ENCODE results near the gene SPTAN1.
"Not testable (repeated sequence)": the region's sequence is repeated elsewhere in the genome, so short reads cannot be mapped to it uniquely, and the experiment has no call there.

SPTAN1 gene

GRCh38 chr9:128553728-128554127, 1.3 kb downstream of the SPTAN1 start:
- DNase-seq (ENCODE audit: low read depth): no peak

GRCh38 chr9:128554155-128554862, 1.9 kb downstream of the SPTAN1 start:
- DNase-seq (ENCODE audit: low read depth): no peak

GRCh38 chr9:128555180-128555721, 2.9 kb downstream of the SPTAN1 start:
- no peak for DNase-seq (ENCODE audit: low read depth)

- no peak for DNase-seq (ENCODE audit: low read depth)
These were observed 3.9 kb downstream of the SPTAN1 start for GRCh38 chr9:128556276-128556675.

GRCh38 chr9:128556926-128557634, 4.7 kb downstream of the SPTAN1 start:
- DNase-seq (ENCODE audit: low read depth): no peak

- no peak for DNase-seq (ENCODE audit: low read depth)
These were observed 6.3 kb downstream of the SPTAN1 start for GRCh38 chr9:128558431-128559310.

DNA sequence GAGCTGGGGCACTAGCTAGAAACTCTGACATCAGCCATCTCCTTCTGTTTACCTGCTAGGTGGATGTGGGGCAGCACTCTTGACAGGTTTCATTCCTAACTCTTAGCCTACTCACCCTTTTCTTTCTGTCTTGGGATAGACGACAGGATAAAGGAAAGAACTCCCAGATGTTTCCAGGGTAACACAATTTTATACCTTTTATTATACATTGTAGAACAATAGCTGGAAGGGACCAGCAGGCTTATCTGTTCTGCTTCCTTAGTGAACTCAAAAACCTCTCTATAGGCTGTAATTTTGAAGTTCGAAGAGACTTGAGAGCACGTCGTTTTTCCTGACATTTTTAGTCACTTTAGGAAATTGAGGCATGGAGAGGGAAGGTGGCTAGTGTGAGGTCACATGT, 13.2 kb downstream of the SPTAN1 start:
- DNase-seq (ENCODE audit: low read depth): no peak

DNA sequence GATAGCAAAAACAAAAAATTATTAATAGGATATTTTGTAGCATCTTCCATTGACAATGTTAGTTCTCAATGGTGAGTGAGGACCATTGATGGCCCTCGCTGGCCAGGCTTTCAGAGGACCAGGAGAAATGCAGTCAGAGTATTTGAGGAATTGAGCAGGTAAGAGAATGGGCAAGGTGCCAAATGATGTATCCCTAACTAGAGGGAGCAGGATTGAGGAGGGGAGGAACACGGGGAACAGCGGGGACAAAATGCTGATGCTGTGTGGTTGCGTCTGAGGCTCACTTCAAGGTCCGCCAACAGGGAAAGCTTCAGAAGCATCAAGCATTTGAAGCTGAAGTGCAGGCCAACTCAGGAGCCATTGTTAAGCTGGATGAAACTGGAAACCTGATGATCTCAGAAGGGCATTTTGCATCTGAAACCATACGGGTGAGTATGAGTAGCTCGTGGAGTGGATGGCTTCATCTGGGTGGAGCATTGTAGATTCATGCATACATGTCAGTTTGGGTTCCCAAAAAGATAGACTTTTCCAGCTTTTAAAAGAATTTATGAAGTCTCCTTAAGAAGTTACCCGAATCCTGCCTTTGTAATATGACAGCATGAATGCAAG, 16.2 kb downstream of the SPTAN1 start:
- DNase-seq (ENCODE audit: low read depth): no peak

DNA sequence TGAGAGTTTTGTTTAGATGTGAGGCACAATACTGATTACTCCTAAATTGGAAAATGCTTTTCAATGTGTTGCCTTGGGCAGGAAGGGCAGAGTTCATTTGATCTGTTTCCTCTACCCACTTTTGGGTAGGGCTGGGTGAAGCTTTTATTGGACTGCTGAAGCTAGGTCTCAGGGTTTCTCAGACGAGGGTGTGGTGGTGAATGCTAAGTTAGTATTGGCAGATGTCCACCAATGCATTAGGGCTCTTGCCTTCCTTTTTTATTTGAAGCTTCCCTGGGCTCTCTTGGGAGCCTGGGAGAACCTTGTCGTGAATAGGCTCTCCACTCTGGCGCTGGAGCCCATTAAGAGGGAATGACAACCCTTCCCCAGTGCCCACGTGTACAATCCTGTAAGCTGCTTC, 23.1 kb downstream of the SPTAN1 start:
- DNase-seq (ENCODE audit: low read depth): no peak

- no peak for DNase-seq (ENCODE audit: low read depth)
These were observed 23.5 kb downstream of the SPTAN1 start for GRCh38 chr9:128575916-128576315.

DNA sequence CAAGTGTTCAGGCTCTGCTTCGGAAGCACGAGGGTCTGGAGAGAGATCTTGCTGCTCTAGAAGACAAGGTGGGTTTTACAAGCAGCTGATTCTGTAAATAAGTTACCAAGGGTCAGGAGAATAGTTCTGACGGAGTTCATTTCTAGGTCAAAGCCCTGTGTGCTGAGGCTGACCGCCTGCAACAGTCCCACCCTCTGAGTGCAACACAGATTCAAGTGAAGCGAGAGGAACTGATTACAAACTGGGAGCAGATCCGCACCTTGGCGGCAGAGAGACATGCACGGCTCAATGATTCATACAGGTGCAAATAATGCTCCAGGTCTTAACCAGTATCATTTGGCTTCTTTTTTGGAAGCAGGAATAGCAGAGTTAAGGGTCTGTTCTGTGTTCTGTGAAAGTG, 24.8 kb downstream of the SPTAN1 start:
- DNase-seq (ENCODE audit: low read depth): no peak

DNA sequence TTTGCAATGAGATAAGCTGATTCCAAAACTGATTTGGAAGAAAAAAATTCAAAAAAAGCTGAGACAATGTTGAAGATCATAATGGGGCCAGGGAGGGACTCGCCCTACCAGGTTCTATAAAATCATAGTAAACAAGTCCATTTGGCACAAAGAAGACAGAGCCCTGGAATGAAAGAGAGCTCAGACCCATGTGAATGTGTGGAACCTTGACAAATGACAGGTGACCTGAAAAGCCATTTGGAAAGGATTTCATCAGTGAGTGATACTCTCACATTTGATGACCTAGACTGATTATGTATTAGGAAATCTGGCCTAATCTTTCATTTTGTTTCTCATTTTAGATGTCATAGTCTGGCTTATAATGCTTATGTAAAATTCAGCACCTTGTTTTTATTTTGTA, 26.8 kb downstream of the SPTAN1 start:
- no peak for DNase-seq (ENCODE audit: low read depth)

DNA sequence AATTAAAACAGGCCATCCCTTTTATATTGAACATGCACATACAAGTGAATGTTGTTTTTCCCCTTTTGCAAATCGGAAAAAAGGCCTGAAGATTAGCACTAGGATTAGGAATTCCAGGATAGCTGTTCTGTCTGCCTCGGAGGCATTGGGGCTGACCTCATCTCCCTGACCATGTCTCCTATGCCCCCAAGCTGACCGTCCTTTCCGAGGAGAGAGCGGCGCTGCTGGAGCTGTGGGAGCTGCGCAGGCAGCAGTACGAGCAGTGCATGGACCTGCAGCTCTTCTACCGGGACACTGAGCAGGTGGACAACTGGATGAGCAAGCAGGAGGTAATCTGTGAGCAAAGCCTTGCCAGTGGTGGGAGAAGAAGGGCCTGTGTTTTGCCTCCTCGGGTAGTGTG, 28.3 kb downstream of the SPTAN1 start:
- DNase-seq (ENCODE audit: low read depth): no peak

DNA sequence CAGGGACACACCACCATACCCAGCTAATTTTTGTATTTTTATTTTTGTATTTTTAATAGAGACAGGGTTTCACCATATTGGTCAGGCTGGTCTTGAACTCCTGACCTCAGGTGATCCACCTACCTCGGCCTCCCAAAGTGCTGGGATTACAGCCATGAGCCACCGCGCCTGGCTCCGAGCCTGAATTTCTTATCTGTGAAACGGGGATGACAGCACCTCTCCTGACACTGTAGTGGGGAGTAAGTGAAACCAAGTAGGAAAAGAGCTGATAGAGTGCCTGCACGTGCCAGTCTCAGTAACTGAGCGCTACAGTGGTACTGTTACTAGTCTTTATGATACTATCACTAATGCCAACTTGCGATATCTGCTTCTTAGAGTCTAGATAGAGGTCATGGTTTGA, 32.8 kb downstream of the SPTAN1 start:
- not testable (repeated sequence) for DNase-seq (ENCODE audit: low read depth)

- DNase-seq (ENCODE audit: low read depth): not testable (repeated sequence)
These were observed 34.5 kb downstream of the SPTAN1 start for GRCh38 chr9:128586934-128587333.

DNA sequence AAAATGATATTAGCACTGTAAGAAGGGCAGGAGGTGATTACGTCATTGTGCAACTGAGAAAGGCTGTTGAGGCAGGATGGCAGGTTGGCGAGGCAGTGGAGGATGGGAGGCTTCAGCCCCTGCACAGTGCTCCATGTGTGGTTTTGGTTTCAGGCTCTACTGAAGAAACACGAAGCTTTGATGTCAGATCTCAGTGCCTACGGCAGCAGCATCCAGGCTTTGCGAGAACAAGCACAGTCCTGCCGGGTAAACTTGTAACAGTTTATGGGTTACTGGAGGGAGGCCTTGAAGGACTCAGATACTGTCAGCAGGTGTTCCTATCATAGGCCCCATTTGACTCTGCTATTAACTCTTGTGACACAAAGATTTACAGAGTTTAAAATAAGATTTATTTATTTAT, 35.1 kb downstream of the SPTAN1 start:
- DNase-seq (ENCODE audit: low read depth): no peak

DNA sequence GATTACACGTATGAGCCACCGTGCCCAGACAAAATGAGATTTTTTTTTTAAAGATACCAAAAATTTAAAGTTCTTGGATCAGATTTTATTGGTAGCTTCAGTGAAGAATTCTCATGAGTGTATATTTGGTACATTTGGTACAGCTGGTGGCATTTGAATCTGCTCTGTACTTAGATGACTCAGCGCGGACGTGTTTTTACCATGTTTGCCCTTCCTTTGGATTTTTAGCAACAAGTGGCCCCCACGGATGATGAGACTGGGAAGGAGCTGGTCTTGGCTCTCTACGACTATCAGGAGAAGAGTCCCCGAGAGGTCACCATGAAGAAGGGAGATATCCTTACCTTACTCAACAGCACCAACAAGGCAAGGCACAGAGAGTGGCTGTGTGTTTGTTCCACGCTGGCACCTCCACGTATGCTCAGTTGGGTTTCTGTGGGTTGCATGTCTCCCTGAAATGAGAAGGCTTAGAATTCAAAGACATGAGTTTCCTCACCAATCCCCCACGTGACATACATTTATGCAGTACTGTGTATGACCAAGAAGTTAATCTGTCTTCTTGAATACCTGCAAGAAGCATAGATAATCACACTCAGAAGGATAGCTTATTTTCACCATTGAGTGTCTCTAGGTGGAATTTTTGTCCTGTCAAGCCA, 36.3 kb downstream of the SPTAN1 start:
- DNase-seq (ENCODE audit: low read depth): no peak

DNA sequence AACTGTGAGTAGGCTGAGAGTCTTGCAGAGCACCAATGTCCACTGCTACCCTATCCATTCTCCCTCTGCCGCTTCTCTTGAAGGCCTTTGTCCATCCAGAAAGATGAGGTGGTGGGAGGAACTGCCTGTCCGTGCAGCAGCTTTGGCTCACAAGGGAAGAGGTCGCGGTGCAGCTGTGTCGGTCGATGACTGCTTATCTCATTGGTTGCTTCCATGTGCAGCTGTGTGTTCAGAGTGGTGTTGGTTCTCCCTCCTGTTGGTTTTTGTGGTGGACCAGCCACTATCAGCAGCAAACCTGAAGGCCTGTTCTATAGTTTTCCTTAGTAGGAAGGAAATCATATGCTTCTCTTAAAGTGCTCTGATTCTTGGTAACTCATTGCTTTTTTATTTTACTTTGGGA, 40.7 kb downstream of the SPTAN1 start:
- DNase-seq (ENCODE audit: low read depth): no peak

- DNase-seq (ENCODE audit: low read depth): no peak
These were observed 41.5 kb downstream of the SPTAN1 start for GRCh38 chr9:128593856-128594255.

DNA sequence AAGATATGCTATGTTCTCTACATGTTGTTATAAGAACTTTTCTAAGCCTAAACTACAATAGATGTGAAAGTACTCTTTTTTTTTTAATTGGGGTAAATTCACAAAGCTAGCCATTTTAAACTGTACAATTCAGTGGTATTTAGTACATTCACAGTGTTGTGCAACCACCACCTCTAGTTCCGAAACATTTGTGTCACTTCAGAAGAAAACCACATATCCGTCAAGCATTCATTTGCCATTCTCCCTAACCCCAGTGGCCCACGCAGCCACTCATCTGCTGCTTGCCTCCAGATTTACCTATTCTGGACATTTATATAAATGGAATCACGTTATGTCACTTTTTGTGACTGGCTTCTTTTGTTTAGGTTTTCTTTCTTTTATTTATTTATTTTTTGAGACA, 43.1 kb downstream of the SPTAN1 start:
- no peak for DNase-seq (ENCODE audit: low read depth)

DNA sequence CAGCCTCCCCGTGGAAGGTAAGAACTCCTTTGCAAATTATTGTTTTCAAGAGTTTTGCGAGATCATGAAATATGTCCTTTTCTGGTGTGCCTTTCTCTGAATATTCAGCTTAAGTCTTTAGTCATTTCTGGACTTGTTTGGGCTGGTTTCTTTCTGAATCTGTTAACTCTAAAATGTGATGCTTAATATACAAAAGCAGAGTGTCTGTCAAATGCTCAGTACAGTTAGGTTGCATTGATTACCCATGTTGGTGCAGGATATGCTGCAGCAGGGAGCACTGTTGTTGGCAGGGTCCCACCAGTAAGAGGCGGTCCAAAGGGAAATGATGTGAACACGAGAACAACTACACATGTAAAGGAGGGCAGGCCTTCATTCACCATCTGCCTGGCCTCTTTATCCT, 47.7 kb downstream of the SPTAN1 start:
- no peak for DNase-seq (ENCODE audit: low read depth)

GRCh38 chr9:128603697-128604096, 51.3 kb downstream of the SPTAN1 start:
- DNase-seq (ENCODE audit: low read depth): no peak
